ENCODE data around the gene LRP1. TPM values are rescaled to one million over a fixed set of nuclear protein-coding genes. Genes with fewer than 3 reads are reported as not detected.
A peak's percentile ranks its signal among the peaks of the same experiment; 100 is the strongest.

Gene LRP1
- total RNA-seq, 2 donors from 2014 or later = 53.5 to 198 TPM

DNA sequence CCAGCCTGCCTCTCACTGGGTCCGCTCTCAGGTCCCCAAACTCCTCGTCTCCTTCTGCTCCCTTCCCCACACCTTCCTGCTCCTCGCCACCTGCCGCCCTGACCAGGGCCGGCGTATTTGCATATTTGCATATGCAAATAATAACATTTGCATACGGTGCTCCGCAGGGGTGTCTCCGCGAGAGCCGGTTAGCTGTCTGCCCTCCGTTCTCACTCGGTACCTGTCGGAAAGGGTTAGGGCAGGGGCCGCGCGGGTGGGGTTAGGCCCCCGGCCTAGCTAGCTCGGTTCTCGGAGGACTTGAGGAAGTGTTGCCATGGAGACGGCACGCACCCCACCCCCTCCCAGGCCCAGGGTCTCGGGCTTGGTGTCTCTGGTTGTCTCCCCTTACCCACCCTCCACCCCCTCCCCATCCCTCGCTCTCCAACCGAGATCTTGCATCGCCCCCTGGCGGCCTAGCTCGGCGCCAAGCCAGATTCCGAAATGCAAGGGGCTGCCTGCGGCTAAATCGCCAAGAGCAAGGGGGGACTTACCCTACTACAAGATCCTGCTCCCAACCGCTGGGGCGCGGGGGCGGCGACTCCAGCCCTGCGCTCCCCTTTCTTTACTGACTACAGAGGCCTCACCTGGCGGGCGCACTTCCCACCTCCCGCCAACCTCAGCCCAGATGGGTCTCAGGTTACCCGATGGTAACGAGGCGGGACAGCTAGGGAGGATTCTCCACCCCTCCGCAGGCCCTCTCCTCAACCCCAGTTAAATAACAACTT, 114.6 kb downstream of the LRP1 start:
- peaks cover 29% of the 10 kb centered on the region for H3K4me1 ChIP-seq (replicated peaks)
- peak overlapping the region; percentile 18 to 24 for H3K4me3 ChIP-seq
- H3K9me3 ChIP-seq = no peaks in the 10 kb centered on the region
- H3K36me3 ChIP-seq = no peaks in the 10 kb centered on the region
- under 1% methylated on average over 37 of the region's 45 CpGs for WGBS
- no peak for DNase-seq (ENCODE audit: low spot score)
- intact Hi-C loops (cut with DNase I) = no loop called here
- H3K27ac ChIP-seq = no peak overlapping the region
- TF ChIP-seq, protein P1, sequence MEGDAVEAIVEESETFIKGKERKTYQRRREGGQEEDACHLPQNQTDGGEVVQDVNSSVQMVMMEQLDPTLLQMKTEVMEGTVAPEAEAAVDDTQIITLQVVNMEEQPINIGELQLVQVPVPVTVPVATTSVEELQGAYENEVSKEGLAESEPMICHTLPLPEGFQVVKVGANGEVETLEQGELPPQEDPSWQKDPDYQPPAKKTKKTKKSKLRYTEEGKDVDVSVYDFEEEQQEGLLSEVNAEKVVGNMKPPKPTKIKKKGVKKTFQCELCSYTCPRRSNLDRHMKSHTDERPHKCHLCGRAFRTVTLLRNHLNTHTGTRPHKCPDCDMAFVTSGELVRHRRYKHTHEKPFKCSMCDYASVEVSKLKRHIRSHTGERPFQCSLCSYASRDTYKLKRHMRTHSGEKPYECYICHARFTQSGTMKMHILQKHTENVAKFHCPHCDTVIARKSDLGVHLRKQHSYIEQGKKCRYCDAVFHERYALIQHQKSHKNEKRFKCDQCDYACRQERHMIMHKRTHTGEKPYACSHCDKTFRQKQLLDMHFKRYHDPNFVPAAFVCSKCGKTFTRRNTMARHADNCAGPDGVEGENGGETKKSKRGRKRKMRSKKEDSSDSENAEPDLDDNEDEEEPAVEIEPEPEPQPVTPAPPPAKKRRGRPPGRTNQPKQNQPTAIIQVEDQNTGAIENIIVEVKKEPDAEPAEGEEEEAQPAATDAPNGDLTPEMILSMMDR (IDR thresholded peaks at IDR 0.05) = peak; percentile 25 to 51 (median 33)
- TF ChIP-seq POLR2AphosphoS5 (IDR thresholded peaks at IDR 0.05) = no peak
- TF ChIP-seq POLR2A (IDR thresholded peaks at IDR 0.05) = no peak
- no peaks in the 10 kb centered on the region for H3K27me3 ChIP-seq (replicated peaks; ENCODE audit: insufficient read depth)

DNA sequence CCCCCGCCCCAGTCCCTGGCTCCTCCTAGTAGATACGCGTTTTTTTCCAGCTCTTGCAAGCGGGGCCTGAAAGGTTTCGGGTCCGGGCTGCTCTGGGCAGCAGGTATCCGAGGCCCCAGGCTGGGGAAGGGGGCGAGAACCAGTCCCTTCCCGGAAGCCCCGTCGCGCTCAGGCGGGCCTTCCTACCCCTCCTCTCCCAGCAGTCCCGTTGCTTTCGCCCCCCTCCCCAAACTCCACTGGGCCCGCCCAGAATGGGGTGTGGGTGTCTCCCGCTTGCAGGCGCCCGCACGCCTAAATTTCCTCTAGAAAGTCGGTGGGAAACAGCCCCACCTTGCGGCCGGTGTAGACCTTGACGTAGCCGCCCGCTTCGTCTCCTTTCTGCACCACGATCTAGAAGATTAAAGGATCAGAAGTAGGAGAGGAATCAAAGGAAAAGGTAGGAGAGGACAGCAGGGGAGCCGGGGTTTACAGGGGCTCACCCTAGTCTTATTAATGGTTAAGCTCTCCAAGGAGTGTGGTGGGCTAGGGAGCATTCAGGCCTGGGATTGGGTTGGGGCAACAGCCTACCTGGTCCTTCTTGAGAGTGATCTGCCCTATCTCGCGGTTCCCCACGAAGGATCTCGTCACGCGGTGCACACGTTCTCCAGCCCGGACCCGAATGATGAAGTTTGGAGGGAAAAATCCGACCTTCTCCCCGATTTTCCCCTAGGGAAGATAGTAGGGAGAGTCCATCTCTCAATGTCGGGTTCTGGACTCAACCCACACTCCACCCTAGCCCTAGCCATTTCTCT, 115.4 kb downstream of the LRP1 start:
- intact Hi-C loops (cut with DNase I) = no loop called here
- peak; percentile 74 for DNase-seq (ENCODE audit: low spot score)
- H3K27ac ChIP-seq = no peak overlapping the region
- 11% methylated on average over 36 of the region's 41 CpGs for WGBS
- H3K4me3 ChIP-seq = peak overlapping the region; percentile 18 to 24
- no peaks in the 10 kb centered on the region for H3K9me3 ChIP-seq
- peaks cover 25% of the 10 kb centered on the region for H3K4me1 ChIP-seq (replicated peaks)
- no peaks in the 10 kb centered on the region for H3K36me3 ChIP-seq
- no peaks in the 10 kb centered on the region for H3K27me3 ChIP-seq (replicated peaks; ENCODE audit: insufficient read depth)
- peak; percentile 52 for TF ChIP-seq POLR2AphosphoS5 (IDR thresholded peaks at IDR 0.05)
- TF ChIP-seq, protein P1 (IDR thresholded peaks at IDR 0.05) = peak; percentile 40 to 80 (median 71)
- TF ChIP-seq POLR2A (IDR thresholded peaks at IDR 0.05) = no peak

DNA sequence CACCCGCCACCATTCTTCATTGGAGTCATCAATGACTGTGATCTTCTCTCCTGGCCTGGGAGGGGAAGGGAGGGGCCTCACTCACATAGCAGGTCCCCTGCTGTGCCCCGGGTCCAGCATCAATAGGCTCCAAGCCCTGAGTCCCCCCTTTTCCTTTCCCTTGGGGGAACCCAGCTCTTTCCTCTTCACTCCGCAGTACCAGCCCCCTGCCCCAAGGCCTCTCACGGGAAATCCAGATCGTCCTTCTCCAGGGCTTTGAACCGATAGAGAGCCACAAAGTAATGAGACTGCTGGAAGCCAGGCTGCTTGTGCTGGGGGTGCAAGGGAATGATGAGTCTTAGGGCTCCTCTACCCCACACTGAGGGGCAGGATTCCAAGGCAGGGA, 116.0 kb downstream of the LRP1 start:
- DNase-seq (ENCODE audit: low spot score) = no peak
- Histone ChIP-seq H3K27me3 (replicated peaks; ENCODE audit: insufficient read depth) (no peaks in the 10 kb centered on the region), H3K9me3 (no peaks in the 10 kb centered on the region), H3K27ac (no peak overlapping the region), H3K4me1 (replicated peaks) (peaks cover 25% of the 10 kb centered on the region), H3K36me3 (no peaks in the 10 kb centered on the region), H3K4me3 (no peak overlapping the region)
- intact Hi-C loops (cut with DNase I) = no loop called here
- 81% methylated on average over 6 of the region's 6 CpGs for WGBS
- TF ChIP-seq POLR2A (IDR thresholded peaks at IDR 0.05) = no peak
- TF ChIP-seq, protein P1 (IDR thresholded peaks at IDR 0.05) = no peak
- TF ChIP-seq POLR2AphosphoS5 (IDR thresholded peaks at IDR 0.05) = no peak

DNA sequence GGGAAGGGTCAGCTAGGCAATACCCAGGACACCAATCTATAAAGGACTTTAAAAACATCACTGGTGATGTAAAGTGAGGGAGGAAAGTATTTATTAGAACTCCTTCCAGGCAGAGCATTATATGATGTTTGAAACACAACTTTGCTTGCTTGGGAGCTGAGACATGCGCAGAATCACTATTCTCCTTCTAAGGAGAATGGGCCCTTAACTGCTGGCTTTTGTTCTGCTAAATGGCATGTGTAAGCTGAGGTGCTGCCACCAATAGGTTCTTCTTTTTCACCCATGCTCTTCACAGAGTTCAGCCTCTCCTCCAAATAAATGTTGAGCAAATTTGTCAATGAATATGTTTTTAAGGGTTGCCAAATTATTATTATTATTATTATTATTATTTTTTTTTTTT, 118.8 kb downstream of the LRP1 start:
- Histone ChIP-seq H3K27me3 (replicated peaks; ENCODE audit: insufficient read depth) (no peaks in the 10 kb centered on the region), H3K4me1 (replicated peaks) (peaks cover 8% of the 10 kb centered on the region), H3K9me3 (no peaks in the 10 kb centered on the region), H3K4me3 (no peak overlapping the region), H3K27ac (no peak overlapping the region), H3K36me3 (no peaks in the 10 kb centered on the region)
- WGBS = 96% methylated on average over 1 of the region's 1 CpG
- TF ChIP-seq, protein P1 (IDR thresholded peaks at IDR 0.05) = no peak
- TF ChIP-seq POLR2AphosphoS5 (IDR thresholded peaks at IDR 0.05) = no peak
- TF ChIP-seq POLR2A (IDR thresholded peaks at IDR 0.05) = no peak
- intact Hi-C loops (cut with DNase I) = loop anchor here (5.0 kb wide), 1 partner anchor 480 kb away; no protein-coding TSS in a partner anchor
- DNase-seq (ENCODE audit: low spot score) = no peak

Measured in prostate gland (tissue), 2 donors.